Loucy (cell line): ENCODE data around the gene BRSK2.

Experiments used
- EZH2phosphoT487 ChIP-seq: fragments of 200-600 bp; IDR thresholded peaks from 2 replicates; pipeline ENCODE4 v1.6.1; 2018; ENCODE audit warnings: antibody characterized with exemption, mild to moderate bottlenecking, moderate library complexity, borderline replicate concordance
- TF ChIP-seq, protein P1 (sequence below): fragments of 200-600 bp; sonication (generic); conservative IDR thresholded peaks from 2 replicates; pipeline ENCODE4 v1.5.1; 2014; ENCODE audit warnings: mild to moderate bottlenecking, antibody characterized with exemption, low read length

DNA sequence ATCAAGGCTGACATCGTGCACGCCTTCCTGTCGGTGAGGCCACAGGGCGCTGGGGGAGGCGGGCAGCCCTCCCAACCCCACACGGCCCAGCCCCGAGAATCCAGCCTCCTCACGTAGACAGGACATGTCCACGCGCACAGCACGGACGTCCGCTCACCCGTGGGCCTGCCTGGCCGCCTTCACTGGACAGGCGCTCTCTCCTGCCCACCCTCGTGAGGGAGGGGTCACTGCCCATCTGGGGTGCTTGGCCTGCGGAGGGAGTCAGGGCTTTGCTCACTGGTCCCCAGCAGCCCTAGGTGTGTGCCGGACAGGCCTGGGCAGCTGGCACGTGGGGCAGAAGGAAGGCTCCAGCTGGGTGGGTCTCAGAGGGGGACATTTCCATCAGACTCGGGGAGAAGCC is 64.8 kb downstream of the BRSK2 start:
- TF ChIP-seq, protein P1, sequence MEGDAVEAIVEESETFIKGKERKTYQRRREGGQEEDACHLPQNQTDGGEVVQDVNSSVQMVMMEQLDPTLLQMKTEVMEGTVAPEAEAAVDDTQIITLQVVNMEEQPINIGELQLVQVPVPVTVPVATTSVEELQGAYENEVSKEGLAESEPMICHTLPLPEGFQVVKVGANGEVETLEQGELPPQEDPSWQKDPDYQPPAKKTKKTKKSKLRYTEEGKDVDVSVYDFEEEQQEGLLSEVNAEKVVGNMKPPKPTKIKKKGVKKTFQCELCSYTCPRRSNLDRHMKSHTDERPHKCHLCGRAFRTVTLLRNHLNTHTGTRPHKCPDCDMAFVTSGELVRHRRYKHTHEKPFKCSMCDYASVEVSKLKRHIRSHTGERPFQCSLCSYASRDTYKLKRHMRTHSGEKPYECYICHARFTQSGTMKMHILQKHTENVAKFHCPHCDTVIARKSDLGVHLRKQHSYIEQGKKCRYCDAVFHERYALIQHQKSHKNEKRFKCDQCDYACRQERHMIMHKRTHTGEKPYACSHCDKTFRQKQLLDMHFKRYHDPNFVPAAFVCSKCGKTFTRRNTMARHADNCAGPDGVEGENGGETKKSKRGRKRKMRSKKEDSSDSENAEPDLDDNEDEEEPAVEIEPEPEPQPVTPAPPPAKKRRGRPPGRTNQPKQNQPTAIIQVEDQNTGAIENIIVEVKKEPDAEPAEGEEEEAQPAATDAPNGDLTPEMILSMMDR = no peak
- TF ChIP-seq EZH2phosphoT487 = no peak
